ENCODE measurements around the gene LPIN3. TPM values are rescaled to one million over a fixed set of nuclear protein-coding genes. Genes with fewer than 3 reads are reported as not detected.
"Not testable (repeated sequence)": the region's sequence is repeated elsewhere in the genome, so short reads cannot be mapped to it uniquely, and the experiment has no call there.

The LPIN3 gene
- total RNA-seq, 1 experiment from 2014 or later = 3.8 TPM

DNA sequence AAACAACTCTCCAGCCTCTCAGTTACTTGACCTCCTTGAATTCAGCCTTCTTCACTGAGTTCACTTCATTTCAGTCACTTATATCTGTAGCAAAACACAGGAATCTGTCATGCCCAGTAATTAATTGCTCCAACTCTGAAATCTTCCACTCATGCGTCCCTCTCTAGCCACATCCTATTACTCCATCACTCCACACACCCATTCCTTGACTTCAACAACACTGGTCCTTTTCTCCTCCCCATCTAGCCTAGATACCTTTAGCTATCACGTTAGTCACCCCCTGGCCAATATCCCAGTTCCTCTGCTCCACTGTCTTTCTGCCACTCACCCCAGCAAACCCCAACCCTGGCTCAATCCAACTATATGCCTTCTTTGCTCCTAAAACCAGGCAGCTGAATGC is 30.8 kb upstream of the LPIN3 start:
- Mint-ChIP-seq H3K4me1 (peaks cover 15 to 22% of the 10 kb centered on the region in 2 experiments), H3K27me3 (ENCODE audit: low read depth) (no peaks in the 10 kb centered on the region; the same call in 1 of the 2 replicates), H3K4me3 (no peak overlapping the region), H3K36me3 (ENCODE audit: insufficient read depth in 1 of 3, low read depth in 3 of 3) (no peaks in the 10 kb centered on the region), H3K27ac (no peak overlapping the region; a peak in 1 of 7 replicates), H3K9me3 (0 out of 5 replicates have a peak, but pooled peaks cover 0 to 2% of the 10 kb centered on the region in 2 experiments)
- no peak overlapping the region for H3K56ac ChIP-seq (ENCODE audit: insufficient read length, low read depth, low read length)
- TF ChIP-seq, protein P1, sequence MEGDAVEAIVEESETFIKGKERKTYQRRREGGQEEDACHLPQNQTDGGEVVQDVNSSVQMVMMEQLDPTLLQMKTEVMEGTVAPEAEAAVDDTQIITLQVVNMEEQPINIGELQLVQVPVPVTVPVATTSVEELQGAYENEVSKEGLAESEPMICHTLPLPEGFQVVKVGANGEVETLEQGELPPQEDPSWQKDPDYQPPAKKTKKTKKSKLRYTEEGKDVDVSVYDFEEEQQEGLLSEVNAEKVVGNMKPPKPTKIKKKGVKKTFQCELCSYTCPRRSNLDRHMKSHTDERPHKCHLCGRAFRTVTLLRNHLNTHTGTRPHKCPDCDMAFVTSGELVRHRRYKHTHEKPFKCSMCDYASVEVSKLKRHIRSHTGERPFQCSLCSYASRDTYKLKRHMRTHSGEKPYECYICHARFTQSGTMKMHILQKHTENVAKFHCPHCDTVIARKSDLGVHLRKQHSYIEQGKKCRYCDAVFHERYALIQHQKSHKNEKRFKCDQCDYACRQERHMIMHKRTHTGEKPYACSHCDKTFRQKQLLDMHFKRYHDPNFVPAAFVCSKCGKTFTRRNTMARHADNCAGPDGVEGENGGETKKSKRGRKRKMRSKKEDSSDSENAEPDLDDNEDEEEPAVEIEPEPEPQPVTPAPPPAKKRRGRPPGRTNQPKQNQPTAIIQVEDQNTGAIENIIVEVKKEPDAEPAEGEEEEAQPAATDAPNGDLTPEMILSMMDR (conservative IDR thresholded peaks at IDR 0.05) = no peak
- no peak overlapping the region for H3K27ac ChIP-seq (ENCODE audit: insufficient read length, low read depth, low read length)
- H3T11ph ChIP-seq (ENCODE audit: low read length) = no peak overlapping the region
- H3K9me3 ChIP-seq (ENCODE audit: control insufficient read depth, low read depth, low read length) = no peaks in the 10 kb centered on the region
- DNase-seq = no peak
- H3K79me1 ChIP-seq (ENCODE audit: insufficient read depth, low read depth, low read length, poor library complexity, severe bottlenecking) = no peaks in the 10 kb centered on the region
- H2BK20ac ChIP-seq (ENCODE audit: low read depth, low read length, poor library complexity, severe bottlenecking) = no peak overlapping the region
- H4K91ac ChIP-seq (ENCODE audit: insufficient read length, low read depth, low read length) = no peak overlapping the region
- no peak overlapping the region for H2AFZ ChIP-seq (ENCODE audit: low read length)
- H3K23me2 ChIP-seq (ENCODE audit: insufficient read length, low read depth, low read length, poor library complexity, severe bottlenecking) = no peaks in the 10 kb centered on the region
- H2AK5ac ChIP-seq (ENCODE audit: insufficient read length, low read length) = no peak overlapping the region
- no peak overlapping the region for H4K5ac ChIP-seq (ENCODE audit: insufficient read length, low read depth, low read length)
- no peak overlapping the region for H3K4me2 ChIP-seq (ENCODE audit: insufficient read depth, insufficient read length, low read length)
- H3K14ac ChIP-seq (ENCODE audit: insufficient read depth, low read length) = no peak overlapping the region
- H2BK15ac ChIP-seq (ENCODE audit: low read depth, low read length) = no peak overlapping the region
- H3K18ac ChIP-seq (ENCODE audit: insufficient read length, low read depth, low read length) = no peak overlapping the region
- no peaks in the 10 kb centered on the region for H4K20me1 ChIP-seq (ENCODE audit: control insufficient read depth, insufficient read depth, insufficient read length)
- no peak overlapping the region for H2BK120ac ChIP-seq (ENCODE audit: low read depth, low read length, poor library complexity, severe bottlenecking)
- H3K23ac ChIP-seq (ENCODE audit: insufficient read length, low read depth, low read length) = no peak overlapping the region
- no peaks in the 10 kb centered on the region; the same call in 1 of the 2 replicates for H3K4me1 ChIP-seq (ENCODE audit: insufficient read depth, low read length)
- H2BK5ac ChIP-seq (ENCODE audit: insufficient read length, low read length) = no peak overlapping the region
- H3K79me2 ChIP-seq (ENCODE audit: insufficient read depth, low read length) = no peaks in the 10 kb centered on the region
- H3K4ac ChIP-seq (ENCODE audit: low read depth, low read length) = no peak overlapping the region
- H2BK12ac ChIP-seq (ENCODE audit: insufficient read length, low read depth, low read length) = no peak overlapping the region
- no peaks in the 10 kb centered on the region for H3K27me3 ChIP-seq (ENCODE audit: insufficient read depth, low read length)
- H4K8ac ChIP-seq (replicated peaks; ENCODE audit: insufficient read length, low read depth, low read length) = no peak overlapping the region
- H3K9ac ChIP-seq (ENCODE audit: extremely low read depth, insufficient read length, low read length) = no peak overlapping the region
- WGBS (ENCODE audit: extremely low coverage, insufficient read length, low lambda C conversion rate) = 100% methylated on average over 1 of the region's 2 CpGs

GRCh38 chr20:41312009-41312408 is 28.6 kb upstream of the LPIN3 start:
- H4K5ac ChIP-seq (ENCODE audit: insufficient read length, low read depth, low read length); H3K9me3 ChIP-seq (ENCODE audit: control insufficient read depth, low read depth, low read length); H3K4me3 Mint-ChIP-seq; H2AFZ ChIP-seq (ENCODE audit: low read length); H2BK15ac ChIP-seq (ENCODE audit: low read depth, low read length); H3K14ac ChIP-seq (ENCODE audit: insufficient read depth, low read length); H3K27me3 Mint-ChIP-seq (ENCODE audit: low read depth); H3K18ac ChIP-seq (ENCODE audit: insufficient read length, low read depth, low read length); H3K79me2 ChIP-seq (ENCODE audit: insufficient read depth, low read length); H3K27me3 ChIP-seq (ENCODE audit: insufficient read depth, low read length); H4K8ac ChIP-seq (replicated peaks; ENCODE audit: insufficient read length, low read depth, low read length); H3K36me3 Mint-ChIP-seq (ENCODE audit: insufficient read depth in 1 of 3, low read depth in 3 of 3); H3K23ac ChIP-seq (ENCODE audit: insufficient read length, low read depth, low read length); H3K27ac ChIP-seq (ENCODE audit: insufficient read length, low read depth, low read length); H3K4me1 ChIP-seq (ENCODE audit: insufficient read depth, low read length); H2BK12ac ChIP-seq (ENCODE audit: insufficient read length, low read depth, low read length); H2BK120ac ChIP-seq (ENCODE audit: low read depth, low read length, poor library complexity, severe bottlenecking); H3K4ac ChIP-seq (ENCODE audit: low read depth, low read length); H3K9ac ChIP-seq (ENCODE audit: extremely low read depth, insufficient read length, low read length); H3K4me2 ChIP-seq (ENCODE audit: insufficient read depth, insufficient read length, low read length); H2BK5ac ChIP-seq (ENCODE audit: insufficient read length, low read length); H3K79me1 ChIP-seq (ENCODE audit: insufficient read depth, low read depth, low read length, poor library complexity, severe bottlenecking); H2BK20ac ChIP-seq (ENCODE audit: low read depth, low read length, poor library complexity, severe bottlenecking); H4K20me1 ChIP-seq (ENCODE audit: control insufficient read depth, insufficient read depth, insufficient read length); H2AK5ac ChIP-seq (ENCODE audit: insufficient read length, low read length); H3K56ac ChIP-seq (ENCODE audit: insufficient read length, low read depth, low read length); H3K9me3 Mint-ChIP-seq; H4K91ac ChIP-seq (ENCODE audit: insufficient read length, low read depth, low read length); H3K23me2 ChIP-seq (ENCODE audit: insufficient read length, low read depth, low read length, poor library complexity, severe bottlenecking); H3T11ph ChIP-seq (ENCODE audit: low read length); DNase-seq: not testable (repeated sequence)
- Mint-ChIP-seq H3K4me1 (peaks cover 20 to 26% of the 10 kb centered on the region in 2 experiments), H3K27ac (0 out of 7 replicates have a peak overlapping the region, but pooled peaks of 1 of the 3 experiments have one; percentile 25)
- WGBS (ENCODE audit: extremely low coverage, insufficient read length, low lambda C conversion rate) = no CpG with 5 or more reads among the region's 6 CpGs

Measured in H9 (cell line).